LNCaP clone FGC (cell line): Measurements from ENCODE around the gene KREMEN2.

Experiments used
- DNase-seq: peaks from one replicate; pipeline ENCODE4 v3.0.0-alpha.2; 2011; ENCODE audit warnings: low read depth
- H3K4me3 ChIP-seq: 2 replicates; pipeline ENCODE4 v1.5.1; 2011; ENCODE audit warnings: mild to moderate bottlenecking, low read depth, low read length, control low read depth
- TF ChIP-seq, protein P1 (sequence below): IDR thresholded peaks from 2 replicates; pipeline ENCODE4 v1.5.1; 2012; ENCODE audit warnings: mild to moderate bottlenecking; ENCODE audit not compliant: control insufficient read depth, insufficient read depth; ENCODE audit errors: extremely low read depth

Gene KREMEN2

DNA sequence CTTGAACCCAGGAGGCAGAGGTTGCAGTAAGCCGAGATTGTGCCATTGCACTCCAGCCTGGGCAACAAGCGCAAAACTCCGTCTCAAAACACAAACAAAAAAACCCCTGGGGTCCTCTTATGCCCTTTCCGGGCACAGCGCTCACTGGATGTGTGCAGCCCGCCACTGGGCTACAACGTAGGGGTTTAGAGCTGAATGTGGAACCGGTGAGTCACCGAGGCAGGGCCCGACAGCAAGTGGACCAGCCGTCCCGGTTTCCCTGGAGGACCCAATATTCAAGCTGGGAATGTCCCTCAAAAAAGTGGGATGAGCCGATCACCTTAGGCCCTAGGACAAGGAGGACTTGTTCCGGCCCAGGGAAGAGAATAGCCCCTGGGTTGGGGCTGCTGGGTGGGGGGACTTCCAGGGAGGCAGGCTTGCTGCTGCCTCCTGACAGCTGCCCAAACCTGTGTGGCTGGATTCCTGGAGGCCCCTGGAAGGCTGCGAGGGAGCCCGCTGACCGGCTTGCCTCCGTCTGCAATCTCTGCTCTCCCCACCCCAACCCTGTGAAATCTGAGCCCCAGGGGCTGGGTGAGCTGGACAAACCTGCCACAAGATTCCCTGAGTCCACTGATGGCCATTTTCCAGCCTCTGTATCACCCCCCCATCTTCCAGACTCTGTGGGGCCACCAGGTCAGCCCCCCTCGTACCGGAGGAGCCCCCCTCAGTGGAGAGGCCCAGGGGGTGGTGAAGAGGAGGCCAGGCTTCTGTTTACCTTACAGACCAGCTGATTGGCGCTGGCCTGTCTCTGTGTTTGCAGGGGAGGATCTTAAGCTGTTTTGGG is 45.7 kb downstream of the KREMEN2 start:
- TF ChIP-seq, protein P1, sequence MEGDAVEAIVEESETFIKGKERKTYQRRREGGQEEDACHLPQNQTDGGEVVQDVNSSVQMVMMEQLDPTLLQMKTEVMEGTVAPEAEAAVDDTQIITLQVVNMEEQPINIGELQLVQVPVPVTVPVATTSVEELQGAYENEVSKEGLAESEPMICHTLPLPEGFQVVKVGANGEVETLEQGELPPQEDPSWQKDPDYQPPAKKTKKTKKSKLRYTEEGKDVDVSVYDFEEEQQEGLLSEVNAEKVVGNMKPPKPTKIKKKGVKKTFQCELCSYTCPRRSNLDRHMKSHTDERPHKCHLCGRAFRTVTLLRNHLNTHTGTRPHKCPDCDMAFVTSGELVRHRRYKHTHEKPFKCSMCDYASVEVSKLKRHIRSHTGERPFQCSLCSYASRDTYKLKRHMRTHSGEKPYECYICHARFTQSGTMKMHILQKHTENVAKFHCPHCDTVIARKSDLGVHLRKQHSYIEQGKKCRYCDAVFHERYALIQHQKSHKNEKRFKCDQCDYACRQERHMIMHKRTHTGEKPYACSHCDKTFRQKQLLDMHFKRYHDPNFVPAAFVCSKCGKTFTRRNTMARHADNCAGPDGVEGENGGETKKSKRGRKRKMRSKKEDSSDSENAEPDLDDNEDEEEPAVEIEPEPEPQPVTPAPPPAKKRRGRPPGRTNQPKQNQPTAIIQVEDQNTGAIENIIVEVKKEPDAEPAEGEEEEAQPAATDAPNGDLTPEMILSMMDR: no peak
- no peak overlapping the region for H3K4me3 ChIP-seq
- DNase-seq: no peak

DNA sequence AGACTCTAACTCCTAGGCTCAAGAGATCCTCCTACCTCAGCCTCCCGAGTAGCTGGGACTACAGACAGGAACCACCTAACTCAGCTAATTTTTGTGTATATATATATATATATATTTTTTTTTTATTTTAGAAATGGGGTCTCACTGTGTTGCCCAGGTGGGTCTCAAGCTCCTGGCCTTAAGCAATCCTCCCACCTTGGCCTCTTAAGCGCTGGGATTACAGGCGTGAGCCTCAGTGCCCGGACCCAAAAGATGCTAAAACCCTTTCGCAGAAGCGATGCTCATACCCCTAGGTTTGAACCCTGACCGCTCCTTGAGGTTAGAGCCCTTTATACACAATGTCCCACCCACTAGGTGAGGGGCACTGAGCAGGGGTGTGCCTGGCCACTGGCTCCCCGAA is 46.4 kb downstream of the KREMEN2 start:
- TF ChIP-seq, protein P1: no peak
- no peak for DNase-seq
- H3K4me3 ChIP-seq: no peak overlapping the region

DNA sequence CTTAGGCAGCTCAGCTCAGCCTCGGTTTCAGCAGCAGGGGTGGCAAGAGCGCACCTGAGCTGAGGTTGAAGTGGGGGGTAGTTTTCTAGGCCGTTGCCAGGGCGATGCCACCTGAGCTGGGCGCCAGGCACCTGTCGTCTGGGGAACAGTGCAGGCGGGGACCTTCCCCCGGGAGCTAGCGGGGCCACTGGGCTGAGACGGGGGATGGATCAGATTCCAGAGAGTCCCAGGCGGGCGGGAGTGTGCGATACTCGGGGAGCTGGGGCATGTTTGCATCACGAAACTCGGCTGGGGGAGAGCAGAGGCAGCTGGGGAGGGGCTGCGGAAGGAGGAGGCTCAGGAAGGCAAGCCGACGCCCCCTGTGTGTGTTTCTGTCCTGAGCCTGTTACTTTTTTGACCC is 48.2 kb downstream of the KREMEN2 start:
- TF ChIP-seq, protein P1: no peak
- no peak for DNase-seq
- no peak overlapping the region for H3K4me3 ChIP-seq

DNA sequence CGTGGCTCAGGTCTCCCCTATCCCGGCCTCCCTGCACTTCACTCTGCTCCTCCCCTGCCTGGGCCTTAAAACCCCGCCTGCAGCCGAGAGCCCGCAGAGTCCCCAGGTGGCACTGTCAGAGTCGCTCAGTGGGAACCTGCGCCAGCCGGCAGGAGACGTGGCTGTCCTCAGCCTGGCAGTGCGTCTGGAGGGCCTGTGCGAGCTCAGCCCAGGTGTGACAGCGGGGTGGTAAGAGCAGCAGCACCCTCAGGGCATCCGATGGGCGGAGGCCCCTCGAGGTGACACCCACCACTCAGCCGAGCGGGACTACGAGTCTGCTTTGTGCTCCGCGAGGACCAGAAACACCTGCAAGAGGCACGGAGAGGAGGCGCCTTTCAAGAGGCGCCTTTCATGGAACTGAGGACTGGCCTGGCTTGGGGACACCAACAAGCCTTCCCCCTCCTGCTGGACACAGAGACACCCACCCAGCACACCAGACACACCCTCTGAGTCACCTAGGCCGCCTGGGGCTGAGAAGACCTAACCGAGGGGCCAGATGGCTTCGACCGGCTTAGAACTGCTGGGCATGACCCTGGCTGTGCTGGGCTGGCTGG is 48.8 kb downstream of the KREMEN2 start, which contains the start of gene CLDN9:
Gene CLDN9, plus strand, starts transcription at position 96 of the 593 bp plus-strand sequence. Its CDS starts 440 bp downstream, at position 536.
- TF ChIP-seq, protein P1: no peak
- DNase-seq: no peak
- no peak within 1 kb of the TSS for H3K4me3 ChIP-seq

DNA sequence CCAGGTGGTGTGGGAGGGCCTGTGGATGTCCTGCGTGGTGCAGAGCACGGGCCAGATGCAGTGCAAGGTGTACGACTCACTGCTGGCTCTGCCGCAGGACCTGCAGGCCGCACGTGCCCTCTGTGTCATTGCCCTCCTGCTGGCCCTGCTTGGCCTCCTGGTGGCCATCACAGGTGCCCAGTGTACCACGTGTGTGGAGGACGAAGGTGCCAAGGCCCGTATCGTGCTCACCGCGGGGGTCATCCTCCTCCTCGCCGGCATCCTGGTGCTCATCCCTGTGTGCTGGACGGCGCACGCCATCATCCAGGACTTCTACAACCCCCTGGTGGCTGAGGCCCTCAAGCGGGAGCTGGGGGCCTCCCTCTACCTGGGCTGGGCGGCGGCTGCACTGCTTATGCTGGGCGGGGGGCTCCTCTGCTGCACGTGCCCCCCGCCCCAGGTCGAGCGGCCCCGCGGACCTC is 49.4 kb downstream of the KREMEN2 start:
- TF ChIP-seq, protein P1: no peak
- DNase-seq: no peak
- no peak overlapping the region for H3K4me3 ChIP-seq

DNA sequence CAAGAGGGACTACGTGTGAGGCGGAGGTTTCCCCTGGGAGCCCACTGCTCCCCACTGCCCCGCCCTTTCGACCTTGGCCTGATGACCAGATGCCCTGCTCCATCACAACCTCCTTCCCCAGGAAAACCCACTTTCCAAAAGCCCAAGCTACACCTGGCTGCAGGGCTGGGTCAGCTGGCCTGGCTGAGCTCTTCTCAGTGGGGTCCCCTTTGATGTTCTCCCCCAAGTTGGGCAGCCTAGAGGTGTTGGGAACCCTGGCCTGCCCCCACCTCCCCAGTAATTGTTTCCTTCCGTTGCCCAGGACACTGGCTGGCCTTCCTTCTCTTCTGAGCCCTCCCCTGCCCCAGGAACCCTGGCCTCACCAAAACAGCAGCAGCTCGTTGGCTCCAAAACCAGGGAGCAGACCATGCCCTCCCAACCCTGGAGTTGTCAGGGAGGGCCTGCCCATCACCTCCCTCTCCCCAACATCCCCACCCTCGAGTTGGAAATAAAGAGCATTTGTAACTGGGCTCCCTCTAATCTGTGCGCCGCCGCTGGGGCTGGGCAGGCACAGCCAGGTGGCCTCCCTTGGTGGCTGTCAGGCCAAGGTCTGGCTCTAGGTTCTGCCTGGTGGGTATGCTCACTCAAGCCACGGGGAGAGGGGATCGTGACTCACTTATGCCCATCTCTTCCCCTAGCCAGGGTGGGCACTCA is 50.1 kb downstream of the KREMEN2 start:
- TF ChIP-seq, protein P1: no peak
- no peak overlapping the region for H3K4me3 ChIP-seq
- no peak for DNase-seq
